SIG-M5 (cell line): ENCODE results near the gene PTPN14.

Source experiments
- DNase-seq: peaks from one replicate; lab custom pipeline; 2025; lab: John Stamatoyannopoulos, UW

PTPN14 gene

DNA sequence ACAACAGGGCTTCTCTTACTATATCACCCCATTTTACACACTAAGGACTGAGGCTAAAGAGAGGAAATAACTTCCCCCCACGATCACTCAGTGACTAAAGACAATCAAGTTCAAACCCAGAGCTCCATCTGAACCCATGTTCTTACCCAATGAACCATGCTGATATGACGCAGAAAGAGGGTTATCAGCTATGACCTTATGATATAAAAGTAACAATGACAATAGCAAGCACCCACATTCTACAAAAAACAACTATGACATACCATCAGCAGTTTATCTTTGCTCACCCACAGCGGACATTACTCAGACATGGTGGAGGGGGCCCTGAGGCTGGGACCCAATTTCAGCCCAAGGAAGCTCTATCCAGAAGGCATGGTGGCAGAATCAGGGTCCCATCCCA is 75.7 kb downstream of the PTPN14 start:
- no peak for DNase-seq

DNA sequence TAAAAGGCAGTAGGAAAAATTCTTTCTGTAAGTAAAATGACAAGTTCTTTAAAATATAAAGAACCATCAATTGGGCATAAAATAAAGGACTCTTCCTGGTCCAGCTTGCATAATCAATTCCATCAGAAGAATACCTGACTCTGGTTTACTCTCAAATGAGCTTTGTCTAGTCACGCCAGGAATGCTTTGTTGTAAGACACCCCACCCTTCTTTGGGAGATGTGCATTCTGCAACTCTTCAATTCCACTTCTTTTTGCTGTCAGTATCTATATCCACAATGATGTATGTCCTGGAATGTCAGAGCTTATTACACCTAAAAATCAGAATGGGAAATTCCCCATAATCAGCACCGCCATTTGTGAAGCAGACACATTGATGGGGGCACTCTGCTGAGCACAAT is 76.1 kb downstream of the PTPN14 start:
- no peak for DNase-seq

DNA sequence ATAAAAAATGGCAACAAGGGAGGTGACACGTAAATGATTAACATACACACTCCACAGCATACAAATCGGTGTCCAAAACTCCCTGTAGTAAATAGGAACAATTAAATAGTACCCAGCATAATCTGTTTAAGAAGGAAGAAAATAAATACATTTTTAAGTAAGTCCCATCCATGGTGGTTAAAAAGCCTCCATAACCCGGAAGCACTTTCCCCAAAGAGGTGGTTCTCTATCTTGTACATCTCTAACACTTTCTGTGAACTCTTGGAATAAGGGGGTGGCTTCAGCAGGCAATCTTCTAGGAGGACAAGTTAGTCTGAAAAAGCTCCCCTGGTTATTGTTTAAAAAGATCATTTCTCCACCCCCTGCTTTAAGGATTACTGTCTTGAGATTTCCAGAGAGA is 76.9 kb downstream of the PTPN14 start:
- DNase-seq: no peak

DNA sequence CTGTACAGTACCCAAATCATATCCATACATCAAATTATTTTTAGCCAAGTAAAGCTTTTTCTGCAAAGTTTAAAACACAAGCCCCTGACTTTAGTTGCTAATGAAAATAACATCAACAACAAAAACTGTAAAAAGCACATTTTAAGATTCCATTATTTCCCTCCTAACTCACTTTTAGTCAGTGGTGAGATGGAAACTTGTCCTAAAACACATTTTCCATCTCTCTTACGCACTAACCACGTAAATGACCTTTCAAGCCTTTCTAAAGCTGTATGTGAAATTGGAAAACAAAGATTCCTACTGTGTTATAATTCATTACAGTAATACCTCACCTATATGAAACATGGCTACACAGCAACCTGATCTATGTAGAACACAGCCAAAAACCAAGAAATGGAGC is 77.5 kb downstream of the PTPN14 start:
- DNase-seq: no peak

DNA sequence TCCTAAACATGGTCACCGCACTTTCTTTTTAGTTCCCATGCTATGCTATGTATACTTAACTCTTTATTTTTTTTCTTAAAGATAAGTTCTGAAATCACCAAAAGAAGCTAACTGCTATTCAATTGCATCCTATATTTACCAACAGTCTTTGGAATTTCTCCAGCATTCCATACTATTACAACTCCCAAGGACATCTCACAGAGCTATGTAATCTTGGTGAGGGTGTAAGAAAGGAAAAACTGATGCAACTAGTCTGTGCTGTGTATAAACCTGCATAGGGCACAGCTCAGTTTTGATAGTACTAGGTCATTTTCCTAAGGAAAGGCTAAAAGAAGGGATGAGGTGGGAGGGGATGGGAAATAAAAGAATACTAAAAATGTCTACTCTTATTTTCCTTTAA is 78.0 kb downstream of the PTPN14 start:
- no peak for DNase-seq

DNA sequence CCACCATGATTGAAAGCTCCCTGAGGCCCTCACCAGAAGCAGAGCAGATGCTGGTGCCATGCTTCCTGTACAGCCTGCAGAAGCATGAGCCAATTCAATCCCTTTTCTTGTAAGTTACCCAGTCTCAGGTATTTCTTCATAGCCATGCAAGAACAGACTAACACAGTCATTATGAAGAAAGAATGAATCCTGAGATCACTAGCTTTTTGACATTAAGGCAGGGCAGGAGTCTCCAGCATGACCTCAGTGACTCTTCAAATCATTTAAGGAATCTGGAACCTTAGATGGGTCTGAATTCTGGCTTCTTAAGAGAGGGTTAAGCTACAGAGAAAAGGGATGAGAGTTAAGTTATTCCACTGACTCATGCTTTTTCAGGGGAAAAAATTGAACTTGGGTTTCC is 79.0 kb downstream of the PTPN14 start:
- no peak for DNase-seq

DNA sequence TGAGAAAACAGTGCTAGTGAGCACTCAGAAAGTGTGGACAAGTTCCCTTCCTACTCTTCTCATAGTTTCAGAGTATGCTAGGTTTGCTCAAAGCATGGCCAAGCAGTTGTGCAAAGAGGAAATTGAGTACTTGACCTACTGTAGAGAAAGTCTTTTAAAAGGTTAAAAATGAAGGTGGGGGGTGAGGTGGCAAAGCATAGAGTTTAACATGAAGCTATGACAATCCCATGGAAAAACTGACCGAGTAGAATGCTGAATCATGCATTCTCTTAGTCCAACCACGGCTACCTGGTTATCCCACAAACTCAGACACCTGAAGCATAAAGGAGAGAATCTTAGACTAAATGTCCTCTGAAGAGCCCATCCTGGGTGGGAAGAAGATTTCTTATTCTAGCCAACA is 79.9 kb downstream of the PTPN14 start:
- DNase-seq: no peak

DNA sequence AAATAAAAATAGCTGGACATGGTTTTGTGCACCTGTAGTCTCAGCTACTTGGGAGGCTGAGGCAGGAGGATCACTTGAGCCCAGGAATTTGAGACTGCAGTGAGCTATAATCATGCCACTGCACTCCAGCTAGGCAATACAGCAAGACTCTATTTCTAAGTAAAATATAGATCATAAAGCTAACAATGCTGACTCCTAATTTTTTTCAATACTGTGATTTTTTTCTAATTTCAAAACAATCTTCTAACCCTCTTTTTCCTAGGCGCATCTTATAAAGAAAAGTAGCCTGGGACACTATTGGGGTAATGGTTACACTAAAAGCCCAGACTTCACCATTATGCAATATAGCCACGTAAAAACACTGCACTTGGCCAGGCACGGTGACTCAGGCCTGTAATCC is 81.3 kb downstream of the PTPN14 start:
- no peak for DNase-seq

DNA sequence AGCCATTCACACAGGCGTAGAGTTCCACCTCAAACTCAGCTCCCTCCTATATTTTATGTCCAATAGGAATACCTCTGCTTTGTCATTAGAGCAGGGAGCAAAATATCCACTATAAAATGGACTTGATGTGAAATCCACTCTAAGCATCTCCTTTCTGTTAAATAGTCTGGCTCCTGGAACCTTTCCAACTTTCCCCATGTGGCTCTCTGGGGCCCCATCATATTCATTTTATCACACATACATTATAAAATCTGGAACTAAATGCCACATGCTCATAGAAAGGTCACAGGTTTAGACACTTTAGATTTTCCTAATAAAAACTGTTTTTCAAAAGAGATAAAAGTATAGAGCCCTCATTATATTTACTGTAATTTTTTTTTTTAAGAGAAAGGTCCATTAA is 82.1 kb downstream of the PTPN14 start:
- DNase-seq: no peak

DNA sequence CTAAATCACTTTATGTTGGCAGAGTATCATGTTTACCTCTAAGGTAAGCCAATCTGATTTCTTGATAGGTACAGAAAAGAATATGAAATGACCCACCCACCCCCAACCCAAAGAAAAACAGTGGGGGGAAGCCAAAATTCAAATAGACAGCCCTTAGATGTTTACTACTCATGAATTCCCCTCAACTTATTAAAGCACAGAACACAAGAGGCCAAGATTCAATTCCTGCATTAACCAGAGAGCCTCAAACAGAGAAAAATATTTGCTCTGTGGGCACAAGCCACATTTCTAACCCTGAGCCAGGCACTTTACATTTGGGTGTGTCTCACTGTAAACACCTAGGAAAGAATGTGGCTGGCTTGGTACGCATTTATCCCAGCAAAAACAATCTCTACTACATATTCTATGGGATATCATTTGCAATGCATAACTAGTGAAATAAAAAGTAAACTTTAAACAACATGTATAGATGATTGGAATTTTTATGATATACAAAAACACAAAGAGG is 84.3 kb downstream of the PTPN14 start:
- no peak for DNase-seq

DNA sequence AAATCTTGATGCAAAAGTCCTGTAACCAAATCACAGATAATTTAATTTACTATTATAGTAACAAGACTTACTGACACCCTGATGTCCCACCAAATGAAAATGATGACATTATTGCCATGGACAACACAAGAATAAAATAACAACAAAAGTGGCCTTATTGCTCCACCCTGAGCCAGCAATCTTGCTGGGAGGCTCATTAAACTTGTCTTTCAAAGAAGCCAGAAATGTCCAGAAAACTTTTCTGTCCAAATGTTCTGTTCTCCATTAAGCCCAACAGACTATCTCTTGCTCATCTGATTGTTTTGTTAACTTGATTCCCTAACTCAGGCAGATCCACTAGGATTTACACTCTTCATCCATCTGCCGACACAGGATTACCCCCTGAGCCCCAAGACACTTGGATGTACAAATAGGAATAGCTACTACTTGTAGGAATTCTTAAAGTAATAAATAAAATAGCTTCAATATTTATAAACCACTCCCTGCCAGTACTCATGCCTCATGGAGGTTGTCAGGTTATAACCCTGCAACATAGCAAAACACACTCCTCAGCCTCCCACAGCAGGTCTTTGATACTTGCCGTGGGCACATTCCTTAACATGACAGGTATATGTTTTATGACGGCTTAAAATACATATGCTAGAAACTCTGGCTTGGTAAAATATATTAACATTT is 84.9 kb downstream of the PTPN14 start:
- DNase-seq: no peak

DNA sequence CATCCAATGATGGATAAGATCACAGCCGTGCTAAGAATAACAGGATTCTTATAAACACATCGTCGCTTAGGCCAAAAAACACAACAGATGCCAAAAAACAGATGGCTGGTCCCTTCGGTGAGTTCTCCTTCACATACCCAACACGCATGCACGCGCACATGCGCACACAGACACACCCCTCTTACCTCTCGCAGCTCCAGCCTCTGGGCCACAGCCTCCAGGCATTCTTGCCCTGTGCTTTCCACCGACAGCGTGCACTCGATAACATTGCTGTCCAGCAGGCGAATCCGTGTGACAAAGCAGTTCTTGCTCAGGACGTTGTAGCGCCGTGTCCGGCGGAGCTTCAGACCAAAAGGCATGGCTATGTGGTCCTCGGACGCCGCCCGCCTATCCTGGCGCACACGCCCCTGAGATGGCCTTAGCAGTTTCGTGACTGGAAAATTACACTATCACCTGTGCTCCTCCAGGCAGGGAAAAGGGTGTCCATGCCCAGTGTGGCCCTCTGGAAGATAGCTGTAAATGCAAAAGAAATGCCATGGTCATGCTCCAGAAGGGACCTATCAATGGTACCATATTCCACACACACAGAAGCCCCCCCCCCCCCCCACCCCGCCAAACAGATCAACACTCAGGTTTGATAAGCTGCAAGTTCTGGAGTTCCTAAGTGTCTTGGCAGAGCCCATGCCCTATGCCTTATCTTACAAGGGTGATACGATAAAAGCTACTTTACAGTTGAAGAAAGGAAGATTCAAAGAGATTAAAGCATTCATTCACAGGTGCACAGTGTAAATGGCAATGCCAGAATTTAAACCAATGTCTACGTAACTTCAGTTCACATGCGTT is 86.7 kb downstream of the PTPN14 start:
- DNase-seq: no peak

DNA sequence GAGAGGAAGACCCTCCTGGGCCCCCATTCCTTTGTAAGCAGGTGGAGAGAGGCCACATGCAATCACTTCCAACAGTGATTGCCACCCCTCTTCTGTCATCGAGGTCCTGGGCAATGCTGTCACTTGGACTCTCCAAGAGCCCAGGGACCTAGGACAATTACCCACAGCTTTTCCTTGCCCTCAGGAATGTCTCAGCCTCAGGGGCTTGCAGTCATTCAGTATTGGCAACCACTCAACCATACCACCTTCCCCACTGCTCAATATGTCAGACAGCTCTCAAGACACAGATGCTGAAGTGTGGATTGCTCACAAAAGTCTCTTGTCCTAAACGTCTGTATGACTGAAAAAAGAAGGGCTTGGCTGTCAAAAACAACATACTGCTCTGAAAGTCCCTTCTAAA is 87.8 kb downstream of the PTPN14 start:
- no peak for DNase-seq

DNA sequence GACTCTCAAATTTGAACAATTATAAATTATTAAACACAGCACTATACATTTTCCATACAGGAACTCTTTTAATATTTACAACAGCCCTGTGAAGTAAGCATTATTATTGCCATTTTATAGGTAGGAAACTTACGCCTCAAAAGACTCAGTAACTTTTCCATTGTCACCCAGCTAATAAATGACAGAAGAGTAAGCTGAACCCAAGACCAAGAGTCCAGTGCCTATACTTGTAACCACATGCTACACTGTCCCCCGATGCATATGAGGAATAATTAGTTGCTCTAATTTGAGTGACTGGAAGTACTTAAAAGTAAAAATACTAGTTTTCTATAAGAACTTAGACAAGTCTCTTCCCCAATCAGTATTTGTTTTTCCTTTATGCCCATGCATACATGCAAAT is 88.5 kb downstream of the PTPN14 start:
- no peak for DNase-seq

DNA sequence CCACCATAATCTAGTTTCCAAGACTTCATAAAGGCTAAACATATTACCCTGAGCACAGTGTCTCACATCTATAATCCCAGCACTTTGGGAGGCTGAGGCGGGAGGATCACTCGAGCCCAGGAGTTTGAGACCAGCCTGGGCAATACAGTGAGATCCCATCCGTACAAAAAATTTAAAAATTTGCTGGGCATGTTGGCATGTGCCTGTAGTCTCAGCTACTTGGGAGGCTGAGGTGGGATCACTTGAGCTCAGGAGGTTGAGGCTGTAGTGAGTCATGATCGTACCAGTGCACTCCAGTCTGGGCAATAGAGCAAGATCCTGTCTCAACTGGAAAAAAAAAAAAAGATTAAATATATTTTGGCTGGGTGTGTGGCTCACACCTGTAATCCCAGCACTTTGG is 90.1 kb downstream of the PTPN14 start:
- DNase-seq: no peak

DNA sequence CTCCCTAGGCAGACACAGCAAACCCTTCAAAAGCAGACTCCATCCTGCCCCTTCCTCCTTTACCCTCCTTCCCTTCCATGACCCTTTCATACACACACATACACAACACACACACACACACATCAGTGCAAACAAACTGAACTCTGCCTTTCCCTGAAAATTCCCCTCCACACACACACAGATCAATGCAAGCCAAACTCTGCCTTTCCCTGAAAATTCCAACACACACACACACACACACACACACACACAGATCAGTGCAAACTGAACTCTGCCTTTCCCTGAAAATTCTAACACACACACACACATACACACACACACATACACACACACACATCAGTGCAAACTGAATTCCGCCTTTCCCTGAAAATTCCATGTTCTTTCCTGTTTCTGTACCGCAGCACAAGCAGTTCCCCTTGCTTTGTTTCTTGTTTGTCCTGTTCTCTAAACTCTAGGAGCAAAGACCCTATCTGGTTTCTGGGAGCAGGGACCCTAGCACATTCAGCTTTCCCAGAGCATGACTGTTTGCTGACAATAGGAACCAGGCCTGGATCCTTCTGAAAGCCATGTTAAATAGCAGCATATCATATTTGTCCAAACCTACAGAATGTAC is 91.0 kb downstream of the PTPN14 start:
- no peak for DNase-seq

DNA sequence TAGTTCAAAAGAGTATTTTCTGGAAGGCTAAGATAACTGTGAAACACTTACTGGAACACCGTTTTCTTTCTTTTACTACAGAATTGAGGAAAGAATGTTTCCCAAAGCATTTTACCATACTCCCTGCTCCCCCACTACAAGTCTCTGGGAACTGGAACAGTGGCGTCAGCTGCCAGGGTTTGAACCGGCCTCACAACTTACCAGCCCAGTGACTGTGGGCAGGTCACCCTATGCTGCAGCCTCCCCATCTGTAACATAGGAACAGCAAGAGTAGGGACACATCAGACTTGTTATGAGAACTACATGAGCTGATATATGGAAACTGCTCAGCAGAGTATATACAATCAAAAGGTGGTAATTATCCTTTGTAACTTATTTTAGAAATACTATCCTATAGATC is 91.5 kb downstream of the PTPN14 start:
- DNase-seq: no peak

DNA sequence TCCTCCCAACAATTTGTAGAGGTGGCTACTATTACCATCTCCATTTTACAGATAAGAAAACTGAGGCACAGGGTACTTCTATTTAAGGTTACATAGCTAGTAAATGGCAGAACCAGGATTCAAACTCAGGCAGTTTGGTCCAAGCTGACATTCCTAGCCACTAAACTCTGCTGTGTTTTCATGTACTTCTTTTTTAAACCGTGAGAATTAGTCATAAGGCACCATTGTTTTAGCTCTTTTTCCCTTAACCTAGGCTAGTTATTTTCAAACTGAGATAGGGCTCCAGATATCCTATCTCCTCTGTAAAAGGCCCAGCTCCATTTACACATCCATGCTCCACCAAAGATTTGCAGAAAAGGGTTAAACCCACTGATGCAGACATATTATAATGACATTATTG is 92.9 kb downstream of the PTPN14 start:
- DNase-seq: no peak

DNA sequence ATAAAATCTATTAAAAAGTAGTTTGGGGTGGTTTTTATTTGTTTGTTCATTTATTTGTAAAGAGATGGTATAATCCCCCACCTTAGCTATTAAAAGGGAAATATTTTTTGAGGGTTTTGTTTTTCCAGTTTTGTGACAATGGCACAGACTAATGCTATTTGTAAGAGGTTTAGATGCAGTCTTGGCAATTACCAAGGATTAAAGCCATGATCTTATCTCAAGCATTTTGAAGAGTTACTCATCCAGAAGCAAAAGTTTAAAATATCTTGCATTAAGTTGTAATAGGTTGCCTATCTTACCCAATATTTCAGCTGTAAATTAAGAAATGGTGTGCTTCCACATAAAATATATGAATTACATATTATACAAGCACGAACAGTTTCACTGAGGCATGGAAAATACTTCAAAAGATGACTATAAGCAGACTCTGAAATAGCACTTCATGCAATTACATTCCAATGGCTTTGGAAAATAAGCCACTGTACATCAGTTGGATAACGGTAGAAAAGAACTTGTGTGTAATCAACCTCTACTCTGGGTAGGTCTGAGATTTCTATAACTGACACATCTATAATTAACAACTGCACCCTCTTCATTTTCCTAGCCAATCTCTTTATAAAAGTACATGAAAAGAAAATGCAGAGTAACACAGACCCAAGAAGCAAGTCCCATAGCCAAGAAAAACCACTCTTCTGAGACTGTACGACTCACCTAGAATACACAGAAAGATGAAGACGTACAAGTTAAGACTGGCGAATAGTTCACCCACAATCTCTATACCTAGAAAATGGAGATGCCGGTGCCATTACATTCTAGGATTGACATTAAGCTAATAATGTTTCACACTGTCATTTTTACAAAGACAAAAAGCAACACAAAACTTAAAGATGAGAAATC is 95.2 kb downstream of the PTPN14 start:
- DNase-seq: no peak

DNA sequence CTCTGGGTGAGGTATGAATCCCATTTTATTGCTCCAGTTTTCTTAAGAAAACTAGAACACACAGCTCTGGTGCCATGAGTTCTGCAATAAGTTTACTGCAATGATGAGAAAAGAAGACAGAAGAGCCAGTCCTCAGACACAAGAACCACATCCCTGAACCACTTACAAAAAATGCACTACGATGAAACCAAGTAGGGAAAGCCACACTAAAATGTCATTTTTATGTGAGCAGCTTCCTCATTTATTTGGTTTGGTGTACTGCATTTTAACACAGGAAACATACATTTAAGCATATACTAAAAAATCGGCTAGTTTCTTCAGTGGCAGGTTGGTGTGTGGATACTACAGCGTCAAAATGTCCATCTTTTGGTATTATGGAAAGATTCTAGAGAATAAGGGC is 95.9 kb downstream of the PTPN14 start:
- DNase-seq: no peak

DNA sequence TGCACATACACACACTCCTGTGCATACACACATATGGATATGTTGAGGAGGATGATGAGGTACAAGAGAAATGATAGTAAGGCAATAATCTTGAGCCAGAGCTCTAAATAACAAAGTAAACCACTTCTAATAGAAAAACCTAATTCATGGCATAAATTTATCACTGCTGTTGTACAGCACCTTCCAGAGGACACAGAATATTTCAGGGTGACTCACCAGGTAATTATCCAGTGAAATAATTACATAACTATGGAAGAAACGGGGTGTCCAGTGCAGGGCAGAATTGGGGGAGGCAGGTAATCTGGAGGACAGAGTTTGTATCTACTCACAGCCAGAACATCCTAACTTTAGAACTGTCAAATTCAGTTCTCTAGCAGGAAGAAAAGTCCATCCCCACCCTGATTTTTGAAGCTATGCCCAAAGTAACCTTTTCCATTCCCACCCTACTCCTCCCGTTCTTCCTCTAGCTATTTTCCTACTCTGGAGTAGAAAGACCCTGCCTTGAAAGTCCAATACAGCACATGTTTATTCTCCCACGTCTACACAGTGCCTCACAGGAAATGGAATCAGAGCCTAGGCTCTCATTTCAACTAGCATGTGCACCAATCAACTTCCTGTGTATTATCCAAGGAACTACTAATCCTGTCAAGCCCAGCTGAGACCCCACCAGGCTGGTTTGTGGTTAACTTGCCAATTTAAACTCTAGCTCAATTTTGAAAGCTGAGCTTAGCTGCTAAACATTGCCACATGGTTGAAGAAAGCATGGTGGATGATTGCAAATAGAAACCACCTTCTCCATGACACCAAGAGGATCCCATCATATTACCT is 96.6 kb downstream of the PTPN14 start:
- no peak for DNase-seq
